PC-3 (cell line): Measurements from ENCODE around the gene DNM2. TPM values are rescaled to one million over a fixed set of nuclear protein-coding genes. Genes with fewer than 3 reads are reported as not detected.

ENCODE experiments used
- ATAC-seq: fragments of 200-7000 bp; cut with Tn5 transposase; 2 replicates; pipeline ENCODE4 v1.9.1; 2020; ENCODE audit warnings: mild to moderate bottlenecking, moderate library complexity
- BruUV-seq: library from RNA; stranded (reverse); fragments of 400-500 nt; replicated peaks from 2 replicates; lab custom pipeline; 2021; lab: Mats Ljungman, UMichigan
- CTCF ChIA-PET: fragments of 300-600 bp; sonication (Branson Sonifier 250); formaldehyde crosslinking; loops from one replicate; lab custom pipeline; 2022; ENCODE audit warnings: antibody characterized with exemption; lab: Charles Lee
- POLR2A ChIA-PET: fragments of 300-600 bp; sonication (Branson Sonifier 250); formaldehyde crosslinking; loops from one replicate; lab custom pipeline; 2022; ENCODE audit warnings: antibody characterized with exemption; ENCODE audit not compliant: unreplicated experiment; lab: Charles Lee
- DNase-seq: peaks from one replicate; pipeline ENCODE4 v3.0.0-alpha.2; 2015
- H2AFZ ChIP-seq: fragments of 300-600 bp; sonication (generic); 2 replicates; pipeline ENCODE4 v1.6.0; 2016; ENCODE audit warnings: antibody characterized with exemption, low read length
- H3F3A ChIP-seq: fragments of 300-600 bp; sonication (generic); one replicate; pipeline ENCODE4 v1.6.0; 2017; ENCODE audit warnings: antibody characterized with exemption, low read length, control low read depth, mild to moderate bottlenecking; ENCODE audit not compliant: unreplicated experiment
- H3K27ac ChIP-seq: fragments of 300-600 bp; sonication (generic); 2 replicates; pipeline ENCODE4 v1.5.1; 2016; ENCODE audit warnings: mild to moderate bottlenecking, low read length
- H3K27me3 ChIP-seq: fragments of 300-600 bp; sonication (generic); 2 replicates; pipeline ENCODE4 v1.6.1; 2016; ENCODE audit warnings: low read length, mixed read lengths
- H3K36me3 ChIP-seq: fragments of 300-600 bp; sonication (generic); 2 replicates; pipeline ENCODE4 v1.6.1; 2016; ENCODE audit warnings: low read depth, mixed run types, low read length, mixed read lengths
- H3K4me1 ChIP-seq: fragments of 300-600 bp; sonication (generic); 2 replicates; pipeline ENCODE4 v1.5.1; 2016; ENCODE audit warnings: low read length; ENCODE audit not compliant: insufficient read depth
- H3K4me2 ChIP-seq: fragments of 300-600 bp; sonication (generic); 2 replicates; pipeline ENCODE4 v1.6.0; 2016; ENCODE audit warnings: low read length
- H3K4me3 ChIP-seq: fragments of 300-600 bp; sonication (generic); 2 replicates; pipeline ENCODE4 v1.5.1; 2016; ENCODE audit warnings: mild to moderate bottlenecking, low read length, mixed read lengths
- H3K79me2 ChIP-seq: fragments of 300-600 bp; sonication (generic); 2 replicates; pipeline ENCODE4 v1.6.1; 2017; ENCODE audit warnings: low read length, mixed read lengths
- H3K9ac ChIP-seq: fragments of 300-600 bp; sonication (generic); 2 replicates; pipeline ENCODE4 v1.6.0; 2016; ENCODE audit warnings: mild to moderate bottlenecking, low read length
- H3K9me2 ChIP-seq: fragments of 300-600 bp; sonication (generic); replicated peaks from 2 replicates; pipeline ENCODE4 v1.6.1; 2016; ENCODE audit warnings: mixed run types, low read length, mixed read lengths
- H3K9me3 ChIP-seq: fragments of 300-600 bp; sonication (generic); 2 replicates; pipeline ENCODE4 v1.6.1; 2016; ENCODE audit warnings: low read length, mixed read lengths
- H4K20me1 ChIP-seq: fragments of 300-600 bp; sonication (generic); 2 replicates; pipeline ENCODE4 v1.6.1; 2016; ENCODE audit warnings: low read length, mixed read lengths
- CTCF ChIP-seq: fragments of 300-600 bp; sonication (generic); conservative IDR thresholded peaks from 2 replicates; pipeline ENCODE4 v1.5.1; 2017; ENCODE audit warnings: antibody characterized with exemption, low read depth, mild to moderate bottlenecking, low read length
- EZH2 ChIP-seq: fragments of 300-600 bp; sonication (generic); IDR thresholded peaks from one replicate; pipeline ENCODE4 v1.6.1; 2017; ENCODE audit warnings: antibody characterized with exemption, mild to moderate bottlenecking, low read length; ENCODE audit not compliant: unreplicated experiment
- EZH2phosphoT487 ChIP-seq: fragments of 300-600 bp; sonication (generic); IDR thresholded peaks from 2 replicates; pipeline ENCODE4 v1.6.1; 2018; ENCODE audit warnings: mild to moderate bottlenecking, antibody characterized with exemption, low read length, borderline replicate concordance
- intact Hi-C: fragments of 100-400 bp; cut with micrococcal nuclease; formaldehyde crosslinking; loops from 2 replicates; pipeline ENCODE4 v1.9.0; 2023
- total RNA-seq: library from RNA; depleted of rRNA; stranded (reverse); fragments of >200 nt; gene quantifications from 2 replicates; pipeline ENCODE4 v1.2.3, GENCODE V29; 2014

DNM2 gene
- total RNA-seq, 1 experiment from 2014 or later, result 150 TPM

DNA sequence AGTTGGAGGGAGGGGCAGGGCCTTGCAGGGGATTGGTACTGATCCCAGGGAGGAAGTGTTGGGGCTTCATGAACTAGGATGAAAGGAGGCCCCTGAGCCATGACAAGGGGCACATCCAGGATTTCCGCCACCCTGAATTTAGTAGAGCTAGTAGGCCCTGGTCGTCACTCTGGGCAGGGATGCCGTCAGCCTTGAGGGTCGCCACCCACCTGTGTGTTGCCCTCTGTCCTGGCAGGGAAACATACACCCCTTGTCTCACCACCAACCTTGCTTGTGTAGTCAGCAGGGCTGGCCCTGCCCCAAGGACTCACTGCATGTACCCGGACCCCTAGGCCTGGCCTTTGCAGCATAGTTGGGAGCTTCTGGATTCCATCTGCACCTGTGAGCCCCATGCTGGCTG is 26.0 kb upstream of the DNM2 start:
- Histone ChIP-seq H3K79me2 (no peaks in the 10 kb centered on the region), H3K9ac (no peak overlapping the region), H3K4me2 (no peak overlapping the region), H3K27me3 (no peaks in the 10 kb centered on the region), H3K27ac (no peak overlapping the region), H3F3A (peaks cover 6% of the 10 kb centered on the region), H3K4me3 (no peak overlapping the region), H2AFZ (no peak overlapping the region), H4K20me1 (peaks cover 41% of the 10 kb centered on the region), H3K9me3 (no peaks in the 10 kb centered on the region), H3K36me3 (peaks cover 56% of the 10 kb centered on the region), H3K9me2 (no peaks in the 10 kb centered on the region), H3K4me1 (no peaks in the 10 kb centered on the region)
- no TSS peak for BruUV-seq
- intact Hi-C loops, result no loop called here
- ATAC-seq (no peak), DNase-seq (no peak)
- ChIA-PET POLR2A (no interaction called here), CTCF (interaction anchor here (0.6 kb wide), 1 partner anchor 77 kb away, joined by 6 read pairs; no protein-coding TSS in a partner anchor)
- TF ChIP-seq EZH2 (no peak), CTCF (no peak), EZH2phosphoT487 (no peak)

DNA sequence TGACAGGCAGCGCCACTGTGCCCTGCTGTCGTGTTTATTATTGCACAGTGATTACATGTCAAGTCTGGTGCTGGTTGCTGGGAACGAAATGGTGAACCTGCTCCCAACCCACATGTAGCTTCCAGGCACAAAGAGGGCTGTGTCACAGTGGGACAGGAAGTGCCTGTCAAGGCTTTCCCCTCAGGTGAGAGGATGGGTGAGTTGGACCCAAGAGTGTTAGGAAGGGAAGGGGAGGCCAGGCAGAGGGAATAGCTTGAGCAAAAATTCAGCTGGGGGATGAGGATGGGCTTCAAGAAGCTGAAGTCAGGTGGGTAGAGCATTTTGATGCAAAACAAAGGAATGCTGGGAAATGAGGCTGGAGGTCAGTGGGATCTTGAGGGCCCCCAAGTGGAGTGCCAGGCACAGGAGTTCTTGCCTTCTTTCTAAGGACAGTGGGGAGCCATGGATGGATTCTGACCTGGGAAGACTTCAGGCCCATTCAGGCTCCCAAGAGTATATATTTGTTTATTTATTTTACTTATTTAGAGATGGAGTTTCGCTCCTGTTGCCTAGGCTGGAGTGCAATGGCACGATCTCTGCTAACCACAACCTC is 25.1 kb upstream of the DNM2 start:
- no peak overlapping the region for H3K4me2 ChIP-seq
- no peak overlapping the region for H3K27ac ChIP-seq
- no peaks in the 10 kb centered on the region for H3K4me1 ChIP-seq
- intact Hi-C loops, result no loop called here
- no peak overlapping the region for H3K4me3 ChIP-seq
- no TSS peak for BruUV-seq
- no peak overlapping the region for H2AFZ ChIP-seq
- ChIA-PET CTCF (no interaction called here), POLR2A (no interaction called here)
- peaks cover 6% of the 10 kb centered on the region for H3F3A ChIP-seq
- DNase-seq (no peak), ATAC-seq (no peak)
- H4K20me1 ChIP-seq, result peaks cover 41% of the 10 kb centered on the region
- H3K79me2 ChIP-seq, result no peaks in the 10 kb centered on the region
- H3K9ac ChIP-seq, result no peak overlapping the region
- no peaks in the 10 kb centered on the region for H3K9me2 ChIP-seq
- TF ChIP-seq CTCF (no peak), EZH2phosphoT487 (no peak), EZH2 (no peak)
- peaks cover 48% of the 10 kb centered on the region for H3K36me3 ChIP-seq
- no peaks in the 10 kb centered on the region for H3K9me3 ChIP-seq
- no peaks in the 10 kb centered on the region for H3K27me3 ChIP-seq

GRCh38 chr19:10694706-10695307 is 23.1 kb upstream of the DNM2 start:
- no peaks in the 10 kb centered on the region for H3K4me1 ChIP-seq
- no peak overlapping the region for H3K4me3 ChIP-seq
- POLR2A ChIA-PET, result no interaction called here
- H3K27ac ChIP-seq, result no peak overlapping the region
- no peaks in the 10 kb centered on the region for H3K79me2 ChIP-seq
- H3K9me3 ChIP-seq, result no peaks in the 10 kb centered on the region
- ATAC-seq (no peak; the same call in 1 of the 2 replicates), DNase-seq (no peak)
- no peak overlapping the region for H2AFZ ChIP-seq
- H4K20me1 ChIP-seq, result peaks cover 41% of the 10 kb centered on the region
- no peak overlapping the region for H3K9ac ChIP-seq
- H3K9me2 ChIP-seq, result no peaks in the 10 kb centered on the region
- CTCF ChIA-PET, result interaction anchor here (1.4 kb wide), 1 partner anchor 114 kb away, joined by 4 read pairs; no protein-coding TSS in a partner anchor
- peaks cover 28% of the 10 kb centered on the region for H3K36me3 ChIP-seq
- intact Hi-C loops, result no loop called here
- no peak for TF ChIP-seq CTCF
- no peak for TF ChIP-seq EZH2phosphoT487
- no peak for TF ChIP-seq EZH2
- BruUV-seq, result TSS peak; percentile 5
- no peaks in the 10 kb centered on the region for H3K27me3 ChIP-seq
- H3F3A ChIP-seq, result peaks cover 6% of the 10 kb centered on the region
- no peak overlapping the region for H3K4me2 ChIP-seq
